B cell (primary cell): Measurements from ENCODE around the gene CNTN4. TPM values are rescaled to one million over a fixed set of nuclear protein-coding genes. Genes with fewer than 3 reads are reported as not detected.

Experiments used
- ATAC-seq: fragments of 200-7000 bp; cut with Tn5 transposase; one replicate; pipeline ENCODE4 v1.10.0; 2021; ENCODE audit warnings: low read depth, mild to moderate bottlenecking, moderate number of reproducible peaks, moderate library complexity
- CTCF ChIA-PET: fragments of 350-600 bp; sonication (Branson Sonifier 250); formaldehyde crosslinking; loops from one replicate; lab custom pipeline; 2021; ENCODE audit warnings: antibody characterized with exemption, inconsistent platforms; lab: Charles Lee
- POLR2A ChIA-PET: fragments of 350-600 bp; sonication (Branson Sonifier 250); formaldehyde crosslinking; loops from one replicate; lab custom pipeline; 2021; ENCODE audit warnings: antibody characterized with exemption; lab: Charles Lee
- DNase-seq: peaks from one replicate; pipeline ENCODE4 v3.0.0; 2013
- H2AFZ ChIP-seq: 2 replicates; pipeline ENCODE4 v1.6.1; 2012; ENCODE audit warnings: mild to moderate bottlenecking, low read depth, low read length; ENCODE audit not compliant: insufficient read depth, poor library complexity, severe bottlenecking
- H3K27ac ChIP-seq, 2 donors: 1 replicate in 1 of 2; 2 replicates in 1 of 2; pipeline ENCODE4 v1.5.1; 2012 to 2013; ENCODE audit warnings: low read length in 2 of 2, mild to moderate bottlenecking in 2 of 2, moderate library complexity in 1 of 2
- H3K27me3 ChIP-seq, 4 experiments: fragments of 200-600 bp in 1 of 4; sonication (generic) in 1 of 4; replicated peaks in 1 of 4; 1 replicate in 2 of 4; 2 replicates in 2 of 4; pipeline versions ENCODE4 v1.6.1 to v1.7.0; 2013 to 2016; ENCODE audit warnings: low read length in 3 of 4, mild to moderate bottlenecking in 2 of 4, mixed read lengths in 1 of 4, moderate library complexity in 1 of 4; ENCODE audit not compliant: insufficient read depth in 4 of 4, control insufficient read depth in 3 of 4; ENCODE audit errors: control extremely low read depth in 1 of 4
- H3K36me3 ChIP-seq, 2 experiments: replicated peaks in 1 of 2; 1 replicate in 1 of 2; 2 replicates in 1 of 2; pipeline versions ENCODE4 v1.6.1 to v1.7.1; 2013; ENCODE audit warnings: low read length in 1 of 2; ENCODE audit not compliant: insufficient read depth in 2 of 2, control insufficient read depth in 1 of 2; ENCODE audit errors: control extremely low read depth in 1 of 2, extremely low read depth in 1 of 2
- H3K4me1 ChIP-seq, 2 donors: fragments of 200-600 bp in 1 of 2; sonication (generic) in 1 of 2; 1 replicate in 1 of 2; 2 replicates in 1 of 2; pipeline versions ENCODE4 v1.5.1 to v1.6.1; 2013 to 2017; ENCODE audit warnings: low read length in 2 of 2; ENCODE audit not compliant: control insufficient read depth in 2 of 2, insufficient read depth in 2 of 2
- H3K4me2 ChIP-seq: replicated peaks from 2 replicates; pipeline ENCODE3; 2012; ENCODE audit warnings: mild to moderate bottlenecking, low read depth, low read length; ENCODE audit not compliant: poor library complexity, severe bottlenecking
- H3K4me3 ChIP-seq, 5 experiments: fragments of 200-600 bp in 1 of 5; sonication (generic) in 1 of 5; 1 replicate in 3 of 5; 2 replicates in 2 of 5; pipeline versions ENCODE4 v1.5.1 to v1.7.0; 2011 to 2016; ENCODE audit warnings: low read length in 4 of 5, mild to moderate bottlenecking in 4 of 5, low read depth in 2 of 5, control low read depth in 1 of 5, moderate library complexity in 1 of 5; ENCODE audit not compliant: insufficient read depth in 1 of 5; ENCODE audit errors: control extremely low read depth in 1 of 5, extremely low read depth in 1 of 5
- H3K79me2 ChIP-seq: fragments of 200-600 bp; sonication (generic); one replicate; pipeline ENCODE4 v1.6.0; 2016; ENCODE audit warnings: low read length; ENCODE audit not compliant: control insufficient read depth, insufficient read depth
- H3K9ac ChIP-seq: fragments of 200-600 bp; sonication (generic); 2 replicates; pipeline ENCODE4 v1.6.1; 2017; ENCODE audit warnings: mild to moderate bottlenecking, low read length, moderate library complexity
- H3K9me3 ChIP-seq, 3 donors: one replicate each; pipeline versions ENCODE4 v1.6.1 to v1.7.1; 2013; ENCODE audit warnings: low read length in 2 of 3; ENCODE audit not compliant: control insufficient read depth in 2 of 3, insufficient read depth in 1 of 3; ENCODE audit errors: control extremely low read depth in 1 of 3
- H4K20me1 ChIP-seq: 2 replicates; pipeline ENCODE4 v1.6.0; 2012; ENCODE audit warnings: mild to moderate bottlenecking, low read length; ENCODE audit not compliant: insufficient read depth, control insufficient read depth, poor library complexity, severe bottlenecking
- H3K27ac Mint-ChIP-seq: one replicate; pipeline ENCODE4 v1.8.0; 2021; ENCODE audit warnings: mixed read lengths
- H3K27me3 Mint-ChIP-seq: one replicate; pipeline ENCODE4 v1.8.0; 2021; ENCODE audit warnings: mixed read lengths
- H3K4me1 Mint-ChIP-seq: one replicate; pipeline ENCODE4 v1.8.0; 2021; ENCODE audit warnings: mixed read lengths
- H3K4me3 Mint-ChIP-seq: one replicate; pipeline ENCODE4 v1.8.0; 2021; ENCODE audit warnings: mixed read lengths
- H3K9me3 Mint-ChIP-seq: one replicate; pipeline ENCODE4 v1.8.0; 2022; ENCODE audit warnings: mixed read lengths; ENCODE audit not compliant: insufficient read depth
- CTCF ChIP-seq: fragments of 200-600 bp; IDR thresholded peaks from one replicate; pipeline ENCODE4 v1.8.0; 2022; ENCODE audit warnings: antibody characterized with exemption, mild to moderate bottlenecking
- EZH2 ChIP-seq: IDR thresholded peaks from 2 replicates; pipeline ENCODE4 v1.6.1; 2012; ENCODE audit warnings: borderline replicate concordance, low read depth, mild to moderate bottlenecking, moderate library complexity, low read length; ENCODE audit not compliant: insufficient read depth, poor library complexity, severe bottlenecking
- WGBS: methylation state at CpG from one replicate; pipeline ENCODE4 v1.1.5; 2013; ENCODE audit warnings: missing lambda C conversion rate; ENCODE audit not compliant: insufficient coverage; 5-methylcytosine and 5-hydroxymethylcytosine counted together
- intact Hi-C: fragments of 100-400 bp; cut with micrococcal nuclease; formaldehyde crosslinking; loops from one replicate; pipeline ENCODE4 v1.10.0; 2022
- polyA plus RNA-seq: library from polyadenylated mRNA; depleted of rRNA; stranded (reverse); fragments of >200 nt; gene quantifications from 2 replicates; pipeline ENCODE4 v1.2.3, GENCODE V29; 2012
- total RNA-seq, 2 donors: library from RNA; stranded (reverse); fragments of 120-200 nt in 1 of 2; gene quantifications; 1 replicate in 1 of 2; 2 replicates in 1 of 2; pipeline versions ENCODE4 v1.2.3 to v1.2.4, GENCODE V29; 2013 to 2022

Gene CNTN4
- total and polyA plus RNA-seq, 2 donors (not counting 1 experiment from before 2014, with no cell fraction given), result 0.05 TPM; not detected in 1

GRCh38 chr3:2883283-2883682 is 784.6 kb downstream of the CNTN4 start:
- no peaks in the 10 kb centered on the region for H3K4me1 ChIP-seq
- H3K4me2 ChIP-seq, result no peak overlapping the region
- H3K27ac ChIP-seq, result no peak overlapping the region
- H3K36me3 ChIP-seq, result no peaks in the 10 kb centered on the region
- Mint-ChIP-seq H3K4me3 (no peak overlapping the region), H3K27ac (no peak overlapping the region), H3K4me1 (no peaks in the 10 kb centered on the region), H3K27me3 (no peaks in the 10 kb centered on the region), H3K9me3 (no peaks in the 10 kb centered on the region)
- no peaks in the 10 kb centered on the region for H3K9me3 ChIP-seq
- no peaks in the 10 kb centered on the region for H3K27me3 ChIP-seq
- ATAC-seq (no peak), DNase-seq (no peak)
- H3K79me2 ChIP-seq, result no peaks in the 10 kb centered on the region
- no peaks in the 10 kb centered on the region for H4K20me1 ChIP-seq
- WGBS, result 86% methylated on average over 1 of the region's 3 CpGs
- POLR2A ChIA-PET, result no interaction called here
- intact Hi-C loops, result no loop called here
- no peak for TF ChIP-seq EZH2
- TF ChIP-seq CTCF, result no peak
- CTCF ChIA-PET, result no interaction called here
- no peak overlapping the region for H2AFZ ChIP-seq
- no peak overlapping the region for H3K9ac ChIP-seq
- H3K4me3 ChIP-seq, result no peak overlapping the region

GRCh38 chr3:2888592-2888991 is 789.9 kb downstream of the CNTN4 start:
- WGBS, result no CpG with 5 or more reads among the region's 2 CpGs
- Histone ChIP-seq H3K4me1 (no peaks in the 10 kb centered on the region), H2AFZ (no peak overlapping the region), H3K4me3 (no peak overlapping the region), H4K20me1 (no peaks in the 10 kb centered on the region), H3K27ac (no peak overlapping the region), H3K79me2 (no peaks in the 10 kb centered on the region), H3K36me3 (no peaks in the 10 kb centered on the region), H3K27me3 (no peaks in the 10 kb centered on the region), H3K9me3 (no peaks in the 10 kb centered on the region), H3K4me2 (no peak overlapping the region), H3K9ac (no peak overlapping the region)
- peaks cover 6% of the 10 kb centered on the region for H3K27me3 Mint-ChIP-seq
- no peaks in the 10 kb centered on the region for H3K9me3 Mint-ChIP-seq
- TF ChIP-seq EZH2 (no peak), CTCF (no peak)
- no peak for DNase-seq
- intact Hi-C loops, result no loop called here
- POLR2A ChIA-PET, result no interaction called here
- H3K27ac Mint-ChIP-seq, result no peak overlapping the region
- H3K4me3 Mint-ChIP-seq, result no peak overlapping the region
- no peak for ATAC-seq
- CTCF ChIA-PET, result no interaction called here
- H3K4me1 Mint-ChIP-seq, result no peaks in the 10 kb centered on the region
